SK-N-MC (cell line): ENCODE results near the gene METTL15.

Source experiments
- EZH2 ChIP-seq: fragments of 200-600 bp; sonication (generic); IDR thresholded peaks from one replicate; pipeline ENCODE4 v1.6.1; 2017; ENCODE audit warnings: antibody characterized with exemption
- FOXP2 ChIP-seq: optimal IDR thresholded peaks from 2 replicates; pipeline ENCODE3; 2011; ENCODE audit warnings: mild to moderate bottlenecking, moderate library complexity; ENCODE audit not compliant: insufficient read depth; ENCODE audit errors: extremely low read length, control extremely low read depth
- POLR2AphosphoS5 ChIP-seq: IDR thresholded peaks from 2 replicates; pipeline ENCODE4 v1.6.1; 2012; ENCODE audit warnings: mild to moderate bottlenecking, low read depth, low read length, borderline replicate concordance

DNA sequence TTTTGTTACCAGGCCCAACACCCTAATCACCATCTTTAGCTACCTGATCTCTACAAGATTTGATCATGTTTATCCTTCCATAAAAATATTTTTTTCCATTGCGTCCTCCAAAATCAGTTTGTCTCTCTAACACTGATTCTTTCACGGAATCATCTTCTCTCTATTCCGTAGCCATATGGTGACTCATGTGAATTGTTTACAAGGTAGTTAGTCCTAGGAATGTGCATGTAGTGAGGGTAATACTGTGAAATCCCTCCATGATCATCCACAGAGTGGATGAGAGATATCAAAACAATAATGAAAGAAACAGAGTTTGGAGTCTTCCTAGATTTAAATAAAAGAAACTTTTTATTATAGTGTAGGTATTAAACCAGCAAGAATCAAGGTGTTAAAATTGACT lies 230.2 kb downstream of the METTL15 start:
- TF ChIP-seq EZH2 (no peak), POLR2AphosphoS5 (no peak), FOXP2 (no peak)
